HCT116 (cell line): ENCODE results near the gene TSPAN1. TPM values are rescaled to one million over a fixed set of nuclear protein-coding genes. Genes with fewer than 3 reads are reported as not detected.

Source experiments
- ATAC-seq: fragments of 200-7000 bp; cut with Tn5 transposase; 2 replicates; pipeline ENCODE4 v1.9.1; 2020; ENCODE audit warnings: mild to moderate bottlenecking, moderate library complexity
- BruUV-seq: library from RNA; stranded (reverse); fragments of 400-500 nt; replicated peaks from 2 replicates; lab custom pipeline; 2021; lab: Mats Ljungman, UMichigan
- CTCF ChIA-PET: fragments of 300-600 bp; sonication (Branson Sonifier 250); formaldehyde crosslinking; loops from one replicate; lab custom pipeline; 2021; ENCODE audit warnings: antibody characterized with exemption; lab: Charles Lee
- POLR2A ChIA-PET: fragments of 300-600, 350-600 bp; sonication (Branson Sonifier 250); formaldehyde crosslinking; loops from one replicate; lab custom pipeline; 2021; ENCODE audit warnings: antibody characterized with exemption; lab: Charles Lee
- RAD21 ChIA-PET, 2 experiments: fragments of 300-600 bp; sonication (Branson Sonifier 250); formaldehyde crosslinking; loops; one replicate each; lab custom pipeline; 2023; ENCODE audit warnings: low total read pairs in 2 of 2; ENCODE audit not compliant: uncharacterized antibody in 2 of 2, unreplicated experiment in 2 of 2, low non-redundant PET in 1 of 2; lab: Charles Lee
- DNase-seq: peaks from one replicate; pipeline ENCODE4 v3.0.0-alpha.2; 2010; ENCODE audit warnings: low read depth, low spot score
- H2AFZ ChIP-seq: fragments of 200-600 bp; shearing (Covaris generic), sonication (generic); 2 replicates; pipeline ENCODE4 v1.6.1; 2017; ENCODE audit warnings: low read depth, mixed run types, mixed read lengths, antibody characterized with exemption, low read length; ENCODE audit not compliant: poor library complexity, severe bottlenecking
- H3K27ac ChIP-seq: 2 replicates; pipeline ENCODE4 v1.5.1; 2012; ENCODE audit warnings: low read depth, low read length
- H3K27me3 ChIP-seq: fragments of 200-600 bp; sonication (generic); 2 replicates; pipeline ENCODE4 v1.6.1; 2016; ENCODE audit warnings: mixed run types, low read length, mixed read lengths; ENCODE audit not compliant: insufficient read depth
- H3K36me3 ChIP-seq, 2 experiments: fragments of 200-500 bp in 1 of 2; fragments of 200-600 bp in 1 of 2; sonication (Bioruptor generic) in 1 of 2; sonication (generic) in 1 of 2; 2 replicates each; pipeline versions ENCODE4 v1.5.1 to v1.6.1; 2014 to 2016; ENCODE audit warnings: low read length in 2 of 2, inconsistent platforms in 1 of 2, mixed read lengths in 1 of 2, mixed run types in 1 of 2; ENCODE audit not compliant: insufficient read depth in 2 of 2, control insufficient read depth in 1 of 2
- H3K4me1 ChIP-seq, 2 experiments: fragments of 200-600 bp in 1 of 2; sonication (generic) in 1 of 2; 2 replicates each; pipeline versions ENCODE4 v1.5.1 to v1.6.1; 2012 to 2017; ENCODE audit warnings: low read length in 2 of 2, inconsistent platforms in 1 of 2, mild to moderate bottlenecking in 1 of 2, mixed read lengths in 1 of 2, mixed run types in 1 of 2, moderate library complexity in 1 of 2; ENCODE audit not compliant: insufficient read depth in 2 of 2, control insufficient read depth in 1 of 2
- H3K4me2 ChIP-seq: fragments of 200-600 bp; sonication (generic); 2 replicates; pipeline ENCODE4 v1.6.1; 2017; ENCODE audit warnings: mixed run types, low read length, mixed read lengths
- H3K4me3 ChIP-seq, 2 experiments: fragments of 200-600 bp in 1 of 2; sonication (generic) in 1 of 2; replicated peaks in 1 of 2; 2 replicates each; pipeline ENCODE4 v1.5.1; 2011 to 2016; ENCODE audit warnings: low read length in 2 of 2, control low read depth in 1 of 2, low read depth in 1 of 2, mild to moderate bottlenecking in 1 of 2, mixed read lengths in 1 of 2, mixed run types in 1 of 2
- H3K79me2 ChIP-seq: fragments of 200-600 bp; sonication (generic); 2 replicates; pipeline ENCODE4 v1.6.1; 2017; ENCODE audit warnings: mild to moderate bottlenecking, mixed run types, low read length, moderate library complexity, mixed read lengths; ENCODE audit not compliant: insufficient read depth
- H3K9ac ChIP-seq: fragments of 200-600 bp; sonication (generic); 2 replicates; pipeline ENCODE4 v1.6.1; 2016; ENCODE audit warnings: low read length, mixed read lengths
- H3K9me2 ChIP-seq: fragments of 200-600 bp; sonication (generic), shearing (Covaris generic); 2 replicates; pipeline ENCODE4 v1.6.1; 2017; ENCODE audit warnings: mixed run types, mild to moderate bottlenecking, moderate library complexity; ENCODE audit not compliant: insufficient read depth
- H3K9me3 ChIP-seq, 2 experiments: fragments of 200-500 bp in 1 of 2; fragments of 200-600 bp in 1 of 2; sonication (Bioruptor generic) in 1 of 2; sonication (generic) in 1 of 2; 2 replicates each; pipeline ENCODE4 v1.6.1; 2014 to 2017; ENCODE audit warnings: low read length in 2 of 2, mixed read lengths in 2 of 2, inconsistent platforms in 1 of 2, low read depth in 1 of 2, mild to moderate bottlenecking in 1 of 2, mixed run types in 1 of 2, moderate library complexity in 1 of 2; ENCODE audit not compliant: control insufficient read depth in 1 of 2, insufficient read depth in 1 of 2
- H4K20me1 ChIP-seq: fragments of 200-600 bp; sonication (generic), shearing (Covaris generic); 2 replicates; pipeline ENCODE4 v1.6.1; 2017; ENCODE audit warnings: mixed run types, mild to moderate bottlenecking, moderate library complexity; ENCODE audit not compliant: insufficient read depth
- CBX3 ChIP-seq: IDR thresholded peaks from 2 replicates; pipeline ENCODE4 v1.6.1; 2012; ENCODE audit warnings: low read depth
- CEBPB ChIP-seq: IDR thresholded peaks from 2 replicates; pipeline ENCODE4 v1.6.1; 2012; ENCODE audit warnings: low read depth
- EGR1 ChIP-seq: IDR thresholded peaks from 2 replicates; pipeline ENCODE4 v1.6.1; 2012; ENCODE audit warnings: low read depth
- ELF1 ChIP-seq: IDR thresholded peaks from 2 replicates; pipeline ENCODE4 v1.6.1; 2012; ENCODE audit warnings: low read depth, borderline replicate concordance
- EZH2phosphoT487 ChIP-seq: fragments of 200-600 bp; IDR thresholded peaks from 2 replicates; pipeline ENCODE4 v1.6.1; 2018; ENCODE audit warnings: antibody characterized with exemption, borderline replicate concordance
- FOSL1 ChIP-seq: IDR thresholded peaks from 2 replicates; pipeline ENCODE4 v1.6.1; 2012; ENCODE audit warnings: low read depth
- JUND ChIP-seq: IDR thresholded peaks from 2 replicates; pipeline ENCODE4 v1.6.1; 2012
- POLR2AphosphoS5 ChIP-seq: IDR thresholded peaks from 2 replicates; pipeline ENCODE4 v1.6.1; 2011; ENCODE audit warnings: mild to moderate bottlenecking, low read depth, low read length, moderate library complexity
- SP1 ChIP-seq: IDR thresholded peaks from 2 replicates; pipeline ENCODE4 v1.6.1; 2012; ENCODE audit warnings: low read depth
- ZNF274 ChIP-seq: fragments of 200-500 bp; sonication (Bioruptor generic); IDR thresholded peaks from 2 replicates; pipeline ENCODE4 v1.6.1; 2014; ENCODE audit warnings: mild to moderate bottlenecking, low read depth, low read length, inconsistent platforms
- intact Hi-C: fragments of 100-400 bp; cut with micrococcal nuclease; formaldehyde crosslinking; loops from 2 replicates; pipeline ENCODE4 v1.10.0; 2022
- total RNA-seq: library from RNA; stranded (reverse); gene quantifications from one replicate; pipeline ENCODE4 v1.2.1, GENCODE V29; 2021; ENCODE audit not compliant: unreplicated experiment
- TF ChIP-seq, protein P1 (sequence below): IDR thresholded peaks from 2 replicates; pipeline ENCODE4 v1.6.1; 2012; ENCODE audit warnings: low read depth
- TF ChIP-seq, protein P2 (sequence below): IDR thresholded peaks from 2 replicates; pipeline ENCODE4 v1.6.1; 2012
- TF ChIP-seq, protein P3 (sequence below), 3 experiments: fragments of 200-600 bp in 1 of 3; sonication (generic) in 1 of 3; IDR thresholded peaks in 2 of 3; conservative IDR thresholded peaks in 1 of 3; 2 replicates each; pipeline ENCODE4 v1.5.1; 2012 to 2017; ENCODE audit warnings: low read depth in 2 of 3, low read length in 2 of 3, antibody characterized with exemption in 1 of 3, borderline replicate concordance in 1 of 3, control low read depth in 1 of 3, mild to moderate bottlenecking in 1 of 3, mixed read lengths in 1 of 3, mixed run types in 1 of 3, moderate library complexity in 1 of 3; ENCODE audit not compliant: insufficient read depth in 1 of 3

Gene TSPAN1
- total RNA-seq, 1 experiment from 2014 or later: 9.9 TPM

DNA sequence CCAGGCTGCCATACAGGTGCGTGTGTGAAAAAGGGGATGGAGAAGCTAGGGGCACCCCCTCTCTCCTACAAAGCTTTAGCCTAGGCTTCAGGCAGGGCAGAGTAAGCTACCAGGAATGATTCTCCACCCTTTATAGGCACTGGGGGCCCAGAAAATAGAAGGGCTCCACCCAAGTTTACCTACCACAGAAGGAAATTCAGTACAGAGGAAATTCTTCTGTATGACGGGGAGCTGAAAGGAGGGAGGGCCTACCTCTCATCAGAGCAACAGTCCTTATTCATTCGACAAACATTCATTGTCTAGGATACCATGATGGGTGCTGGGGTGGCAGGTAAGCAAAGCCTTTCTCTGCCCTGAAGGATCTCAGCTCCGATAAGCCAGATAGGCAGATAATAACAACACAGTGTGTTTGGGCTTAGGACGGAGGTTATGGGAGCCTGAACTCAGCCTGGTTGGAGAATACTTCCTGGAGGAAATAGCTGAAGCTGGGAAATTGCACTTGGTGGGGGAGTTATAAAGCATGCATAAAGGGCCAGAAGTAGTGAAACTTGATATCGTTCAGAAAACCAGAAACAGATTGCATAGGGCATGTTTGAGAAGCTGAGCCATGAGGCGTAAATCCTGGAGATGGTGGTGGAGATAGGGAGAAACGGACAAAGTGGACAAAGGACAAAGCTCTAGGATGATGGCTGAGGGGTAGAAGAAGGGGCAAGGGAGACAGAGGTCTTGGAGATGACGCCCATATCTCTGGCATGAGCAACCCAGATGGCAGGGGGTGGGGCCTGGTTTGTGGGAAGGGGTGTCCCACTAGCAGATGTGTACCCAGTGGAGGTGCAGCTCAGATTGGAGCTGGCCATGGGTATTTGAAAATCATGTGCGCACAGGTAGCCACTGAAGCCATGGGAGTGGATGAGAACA, 6.7 kb downstream of the TSPAN1 start:
- Histone ChIP-seq H3K4me1 (peaks cover 64 to 73% of the 10 kb centered on the region in 2 experiments), H3K9me2 (no peaks in the 10 kb centered on the region), H2AFZ (no peak overlapping the region), H3K36me3 (no peaks in the 10 kb centered on the region), H3K27ac (peak overlapping the region; percentile 90), H3K4me2 (peak overlapping the region; percentile 83), H3K27me3 (no peaks in the 10 kb centered on the region), H4K20me1 (no peaks in the 10 kb centered on the region), H3K9ac (no peak overlapping the region), H3K9me3 (no peaks in the 10 kb centered on the region), H3K79me2 (no peaks in the 10 kb centered on the region), H3K4me3 (no peak overlapping the region)
- RAD21 ChIA-PET: interaction anchor here (0.5 to 4.2 kb wide), 5 partner anchors 19 to 166 kb away, joined by 3 to 28 read pairs (median 5); no protein-coding TSS in a partner anchor
- POLR2A ChIA-PET: interaction anchor here (1.3 to 2.9 kb wide), 4 partner anchors 9 to 495 kb away, joined by 4 to 17 read pairs (median 8); partner anchors contain the start of gene GPBP1L1
- ATAC-seq (no peak), DNase-seq (no peak)
- intact Hi-C loops: no loop called here
- BruUV-seq: no TSS peak
- CTCF ChIA-PET: interaction anchor here (0.9 to 4.7 kb wide), 7 partner anchors 18 to 152 kb away, joined by 3 to 94 read pairs (median 3); partner anchors contain the start of gene POMGNT1
- TF ChIP-seq, protein P1, sequence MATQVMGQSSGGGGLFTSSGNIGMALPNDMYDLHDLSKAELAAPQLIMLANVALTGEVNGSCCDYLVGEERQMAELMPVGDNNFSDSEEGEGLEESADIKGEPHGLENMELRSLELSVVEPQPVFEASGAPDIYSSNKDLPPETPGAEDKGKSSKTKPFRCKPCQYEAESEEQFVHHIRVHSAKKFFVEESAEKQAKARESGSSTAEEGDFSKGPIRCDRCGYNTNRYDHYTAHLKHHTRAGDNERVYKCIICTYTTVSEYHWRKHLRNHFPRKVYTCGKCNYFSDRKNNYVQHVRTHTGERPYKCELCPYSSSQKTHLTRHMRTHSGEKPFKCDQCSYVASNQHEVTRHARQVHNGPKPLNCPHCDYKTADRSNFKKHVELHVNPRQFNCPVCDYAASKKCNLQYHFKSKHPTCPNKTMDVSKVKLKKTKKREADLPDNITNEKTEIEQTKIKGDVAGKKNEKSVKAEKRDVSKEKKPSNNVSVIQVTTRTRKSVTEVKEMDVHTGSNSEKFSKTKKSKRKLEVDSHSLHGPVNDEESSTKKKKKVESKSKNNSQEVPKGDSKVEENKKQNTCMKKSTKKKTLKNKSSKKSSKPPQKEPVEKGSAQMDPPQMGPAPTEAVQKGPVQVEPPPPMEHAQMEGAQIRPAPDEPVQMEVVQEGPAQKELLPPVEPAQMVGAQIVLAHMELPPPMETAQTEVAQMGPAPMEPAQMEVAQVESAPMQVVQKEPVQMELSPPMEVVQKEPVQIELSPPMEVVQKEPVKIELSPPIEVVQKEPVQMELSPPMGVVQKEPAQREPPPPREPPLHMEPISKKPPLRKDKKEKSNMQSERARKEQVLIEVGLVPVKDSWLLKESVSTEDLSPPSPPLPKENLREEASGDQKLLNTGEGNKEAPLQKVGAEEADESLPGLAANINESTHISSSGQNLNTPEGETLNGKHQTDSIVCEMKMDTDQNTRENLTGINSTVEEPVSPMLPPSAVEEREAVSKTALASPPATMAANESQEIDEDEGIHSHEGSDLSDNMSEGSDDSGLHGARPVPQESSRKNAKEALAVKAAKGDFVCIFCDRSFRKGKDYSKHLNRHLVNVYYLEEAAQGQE: no peak
- TF ChIP-seq CEBPB (no peak), ELF1 (no peak), CBX3 (no peak), EGR1 (no peak), JUND (no peak), FOSL1 (no peak), EZH2phosphoT487 (no peak), POLR2AphosphoS5 (no peak; the same call in 1 of the 2 replicates), SP1 (no peak), ZNF274 (no peak)
- TF ChIP-seq, protein P2, sequence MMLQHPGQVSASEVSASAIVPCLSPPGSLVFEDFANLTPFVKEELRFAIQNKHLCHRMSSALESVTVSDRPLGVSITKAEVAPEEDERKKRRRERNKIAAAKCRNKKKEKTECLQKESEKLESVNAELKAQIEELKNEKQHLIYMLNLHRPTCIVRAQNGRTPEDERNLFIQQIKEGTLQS: no peak
- TF ChIP-seq, protein P3, sequence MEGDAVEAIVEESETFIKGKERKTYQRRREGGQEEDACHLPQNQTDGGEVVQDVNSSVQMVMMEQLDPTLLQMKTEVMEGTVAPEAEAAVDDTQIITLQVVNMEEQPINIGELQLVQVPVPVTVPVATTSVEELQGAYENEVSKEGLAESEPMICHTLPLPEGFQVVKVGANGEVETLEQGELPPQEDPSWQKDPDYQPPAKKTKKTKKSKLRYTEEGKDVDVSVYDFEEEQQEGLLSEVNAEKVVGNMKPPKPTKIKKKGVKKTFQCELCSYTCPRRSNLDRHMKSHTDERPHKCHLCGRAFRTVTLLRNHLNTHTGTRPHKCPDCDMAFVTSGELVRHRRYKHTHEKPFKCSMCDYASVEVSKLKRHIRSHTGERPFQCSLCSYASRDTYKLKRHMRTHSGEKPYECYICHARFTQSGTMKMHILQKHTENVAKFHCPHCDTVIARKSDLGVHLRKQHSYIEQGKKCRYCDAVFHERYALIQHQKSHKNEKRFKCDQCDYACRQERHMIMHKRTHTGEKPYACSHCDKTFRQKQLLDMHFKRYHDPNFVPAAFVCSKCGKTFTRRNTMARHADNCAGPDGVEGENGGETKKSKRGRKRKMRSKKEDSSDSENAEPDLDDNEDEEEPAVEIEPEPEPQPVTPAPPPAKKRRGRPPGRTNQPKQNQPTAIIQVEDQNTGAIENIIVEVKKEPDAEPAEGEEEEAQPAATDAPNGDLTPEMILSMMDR (IDR thresholded peaks at IDR 0.05 in 2 of 3, conservative IDR thresholded peaks at IDR 0.05 in 1 of 3; ENCODE audit: borderline replicate concordance in 1 of 3, insufficient read depth in 1 of 3, low read depth in 2 of 3, low read length in 2 of 3): no peak
